Mesenteric fat pad (tissue), 1 donor: ENCODE measurements around the gene CEP20. TPM values are rescaled to one million over a fixed set of nuclear protein-coding genes. Genes with fewer than 3 reads are reported as not detected.
"Not testable (repeated sequence)": the region's sequence is repeated elsewhere in the genome, so short reads cannot be mapped to it uniquely, and the experiment has no call there.

Experiments
- DNase-seq: peaks from one replicate; pipeline ENCODE4 v3.0.0-alpha.2; 2020; ENCODE audit warnings: low spot score
- long read RNA-seq: library from polyadenylated mRNA; unstranded; transcript quantifications from one replicate; pipeline ENCODE4 v2.0.0, GENCODE V29; 2020
- total RNA-seq: library from RNA; stranded (reverse); fragmentation: NEBNext Ultra II Directional; extraction: Animal tissue kit (Norgen Biotek cat#: 25700); gene quantifications from one replicate; pipeline ENCODE4 v1.2.1, GENCODE V29; 2021
- donor health status: DM: yes; HTN: yes; CAD: no.

Gene CEP20, protein sequence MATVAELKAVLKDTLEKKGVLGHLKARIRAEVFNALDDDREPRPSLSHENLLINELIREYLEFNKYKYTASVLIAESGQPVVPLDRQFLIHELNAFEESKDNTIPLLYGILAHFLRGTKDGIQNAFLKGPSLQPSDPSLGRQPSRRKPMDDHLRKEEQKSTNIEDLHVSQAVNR
- 31.4 TPM for total RNA-seq
- long read RNA-seq, transcript FOPNL-207 (4 exons, 530 nt): minor isoform, 7 of 124 reads
- long read RNA-seq, transcript FOPNL-201 (5 exons, 2,275 nt): major isoform, 94 of 124 reads
- long read RNA-seq, transcript FOPNL-208 (4 exons, 565 nt): minor isoform, 5 of 124 reads
- long read RNA-seq, partial matches to known transcripts: 5 of 124 reads
- long read RNA-seq, other reads (novel, unspliced or antisense): 10 of 124 reads

DNA sequence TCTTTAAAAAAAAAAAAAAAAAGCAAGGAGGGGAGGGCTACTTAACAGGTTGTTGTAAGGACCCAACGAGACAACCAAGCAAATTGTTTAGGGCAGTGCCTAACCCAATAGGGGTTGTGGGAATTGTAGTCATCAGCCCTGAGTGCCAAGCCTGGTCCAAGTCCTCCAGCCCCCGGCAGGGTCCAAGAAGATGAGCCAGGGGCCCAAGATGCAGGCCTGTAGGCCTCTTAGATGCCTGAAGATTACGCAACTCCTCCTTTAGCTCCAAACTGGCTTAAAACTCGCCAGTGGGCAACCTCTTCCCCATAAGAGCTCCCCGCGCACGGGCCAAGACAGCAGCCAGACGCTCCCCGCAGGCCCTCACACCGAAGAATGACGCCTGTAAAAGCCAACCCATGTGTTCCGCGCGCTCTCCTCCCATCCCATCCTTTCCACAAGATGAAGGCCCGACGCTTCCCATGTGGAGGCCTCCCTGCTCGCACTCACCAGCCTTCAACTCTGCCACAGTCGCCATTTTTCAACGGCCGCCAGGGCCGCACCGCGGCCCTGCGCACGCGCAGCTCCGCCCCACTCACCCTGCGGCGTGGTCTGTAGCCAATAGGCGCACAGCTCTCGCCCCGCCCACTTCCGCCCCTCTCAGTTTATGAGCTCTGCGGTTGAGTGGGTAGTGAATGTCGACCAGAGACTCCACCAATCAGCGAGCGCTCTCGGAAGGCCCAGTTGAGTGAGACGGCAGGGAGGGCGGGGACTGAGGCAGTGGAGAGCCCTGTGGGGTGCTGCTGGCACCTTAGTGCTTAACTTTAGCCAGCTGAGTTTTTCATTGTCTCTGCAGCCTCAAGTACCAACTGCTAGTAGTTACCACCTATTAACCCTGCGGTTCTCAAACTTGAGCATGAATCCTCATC is at the start of gene CEP20:
Gene CEP20 (minus strand): TSS at position 532 of the 905 bp plus-strand sequence. CDS start 18 bp downstream, at position 514.
- DNase-seq: peak; percentile 99

DNA sequence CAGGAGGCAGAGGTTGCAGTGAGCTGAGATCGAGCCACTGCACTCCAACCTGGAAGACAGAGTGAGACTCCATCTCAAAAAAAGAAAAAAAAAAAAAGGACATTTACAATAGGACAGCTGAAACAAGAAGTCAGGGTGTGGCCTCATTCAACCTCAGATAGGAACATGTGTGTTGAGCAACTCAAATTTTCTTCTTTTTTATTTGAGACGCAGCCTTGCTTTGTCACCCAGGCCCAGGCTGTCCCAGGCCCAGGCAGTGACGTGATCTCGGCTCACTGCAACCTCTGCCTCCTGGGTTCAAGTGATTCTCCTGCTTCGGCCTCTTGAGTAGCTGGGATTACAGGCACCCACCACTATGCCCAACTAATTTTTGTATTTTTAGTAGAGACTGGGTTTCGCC is 48.4 kb upstream of the CEP20 start:
- peak; percentile 53 for DNase-seq

GRCh38 chr16:15934991-15935390 is 46.6 kb upstream of the CEP20 start:
- DNase-seq: no peak

- DNase-seq: no peak
These were observed 45.4 kb upstream of the CEP20 start for GRCh38 chr16:15933781-15934180.

DNA sequence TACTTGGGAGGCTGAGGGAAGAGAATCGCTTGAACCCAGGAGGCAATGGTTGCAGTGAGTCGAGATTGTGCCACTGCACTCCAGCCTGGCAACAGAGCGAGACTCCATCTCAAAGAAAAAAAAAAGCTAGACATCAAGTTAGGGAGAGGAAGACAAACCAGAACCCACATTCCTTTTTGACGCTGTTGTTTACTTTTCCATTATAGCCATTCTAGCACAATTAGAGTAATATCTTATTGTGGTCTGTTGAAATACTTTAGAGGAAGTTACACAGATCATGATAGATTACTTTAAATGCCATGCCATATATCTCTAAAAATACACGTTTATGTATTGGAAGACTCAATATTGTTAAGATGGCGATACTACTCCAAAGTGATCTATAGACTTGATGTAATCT is 44.5 kb upstream of the CEP20 start:
- DNase-seq: no peak

DNA sequence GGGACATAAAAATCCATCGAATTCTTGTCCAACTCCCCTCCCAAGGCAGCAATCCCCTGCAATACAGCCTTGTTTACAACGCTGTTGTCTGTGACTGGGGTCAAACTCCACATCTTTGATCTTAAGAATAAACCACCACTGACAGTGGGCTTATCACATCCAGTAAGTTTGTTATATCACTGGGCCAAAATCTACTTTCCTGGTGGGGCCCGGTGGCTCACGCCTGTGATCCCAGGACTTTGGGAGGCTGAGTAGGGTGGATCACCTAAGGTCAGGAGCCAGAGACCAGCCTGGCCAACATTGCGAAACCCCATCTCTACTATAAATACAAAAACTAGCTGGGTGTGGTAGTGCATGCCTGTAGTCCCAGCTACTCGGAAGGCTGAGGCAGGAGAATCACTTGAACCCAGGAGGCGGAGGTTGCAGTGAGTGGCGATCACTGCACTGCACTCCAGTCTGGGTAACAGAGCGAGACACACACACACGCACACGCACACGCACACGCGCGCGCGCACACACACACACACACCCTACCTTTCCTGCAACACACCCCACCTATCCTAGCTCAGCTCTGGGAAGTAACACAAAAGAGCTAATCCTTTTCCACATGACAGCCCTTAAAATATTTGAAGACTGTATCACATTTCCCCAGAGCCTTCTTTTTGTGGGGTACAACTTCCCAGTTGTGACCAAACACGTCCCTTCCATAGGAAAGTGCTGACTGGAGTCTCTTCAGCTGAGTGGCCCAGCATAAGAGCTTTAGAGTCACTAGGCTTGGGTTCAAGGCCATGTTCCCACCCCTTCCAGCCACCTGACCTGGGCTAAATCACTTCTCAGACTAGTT is 40.1 kb upstream of the CEP20 start:
- DNase-seq: no peak

GRCh38 chr16:15925631-15926030 is 37.2 kb upstream of the CEP20 start:
- DNase-seq: no peak

DNA sequence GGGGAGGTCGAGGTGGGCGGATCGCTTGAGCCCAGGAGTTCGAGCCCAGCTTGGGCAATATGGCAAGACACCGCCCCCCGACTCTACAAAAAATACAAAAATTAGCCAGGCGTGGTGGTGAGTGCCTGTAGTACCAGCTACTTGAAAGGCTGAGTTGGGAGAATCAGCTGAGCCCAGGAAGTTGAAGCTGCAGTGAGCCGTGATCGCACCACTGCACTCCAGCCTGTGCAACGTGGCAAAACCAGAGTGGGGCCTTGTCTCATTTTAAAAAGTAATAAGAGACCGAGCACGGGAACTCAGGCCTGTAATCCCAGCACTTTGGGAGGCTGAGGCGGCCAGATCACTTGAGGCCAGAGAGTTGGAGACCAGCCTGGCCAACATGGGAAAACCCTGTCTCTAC is 36.6 kb upstream of the CEP20 start:
- no peak for DNase-seq

DNA sequence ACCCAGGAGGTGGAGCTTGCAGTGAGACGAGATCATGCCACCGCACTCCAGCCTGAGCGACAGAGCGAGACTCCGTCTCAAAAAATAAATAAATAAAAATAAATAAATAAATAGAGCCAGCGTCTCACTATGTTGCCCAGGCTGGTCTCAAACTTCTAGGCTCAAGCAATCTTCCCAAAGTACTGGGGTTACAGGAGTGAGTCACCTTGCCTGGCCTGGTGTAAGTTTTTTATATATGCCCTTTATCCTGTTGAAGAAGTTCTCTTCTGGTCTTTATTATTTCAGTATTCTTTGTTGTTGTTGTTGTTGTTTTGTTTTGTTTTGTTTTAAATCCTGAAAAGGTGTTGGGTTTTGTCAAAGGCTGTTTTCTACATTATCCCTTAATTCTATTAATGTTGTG is 30.9 kb upstream of the CEP20 start:
- DNase-seq: no peak

DNA sequence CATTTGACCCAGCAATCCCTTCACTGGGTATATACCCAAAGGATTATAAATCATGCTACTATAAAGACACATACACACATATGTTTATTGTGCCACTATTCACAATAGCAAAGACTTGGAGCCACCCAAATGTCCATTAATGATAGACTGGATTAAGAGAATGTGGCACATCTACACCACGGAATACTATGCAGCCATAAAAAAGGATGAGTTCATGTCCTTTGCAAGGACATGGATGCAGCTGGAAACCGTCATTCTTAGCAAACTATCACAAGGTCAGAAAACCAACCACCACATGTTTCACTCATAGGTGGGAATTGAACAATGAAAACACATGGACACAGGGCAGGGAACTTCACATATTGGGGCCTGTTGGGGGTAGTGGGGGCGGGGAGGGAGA is 29.9 kb upstream of the CEP20 start:
- not testable (repeated sequence) for DNase-seq

DNA sequence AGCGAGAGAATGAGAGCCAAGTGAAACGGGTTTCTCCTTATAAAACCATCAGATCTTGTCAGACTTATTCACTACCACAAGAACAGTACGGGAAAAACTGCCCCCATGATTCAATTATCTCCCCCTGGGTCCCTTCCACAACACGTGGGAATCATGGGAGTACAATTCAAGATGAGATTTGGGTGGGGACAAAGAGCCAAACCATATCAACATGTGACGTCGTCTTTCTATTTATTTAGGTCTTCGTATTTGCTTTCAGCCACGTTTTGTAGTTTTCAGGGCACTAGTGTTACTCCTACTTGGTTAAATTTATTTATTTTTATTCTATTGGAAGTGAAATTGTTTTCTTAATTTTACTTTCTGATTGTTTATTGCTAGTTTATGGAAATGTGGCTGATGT is 27.9 kb upstream of the CEP20 start:
- DNase-seq: no peak

DNA sequence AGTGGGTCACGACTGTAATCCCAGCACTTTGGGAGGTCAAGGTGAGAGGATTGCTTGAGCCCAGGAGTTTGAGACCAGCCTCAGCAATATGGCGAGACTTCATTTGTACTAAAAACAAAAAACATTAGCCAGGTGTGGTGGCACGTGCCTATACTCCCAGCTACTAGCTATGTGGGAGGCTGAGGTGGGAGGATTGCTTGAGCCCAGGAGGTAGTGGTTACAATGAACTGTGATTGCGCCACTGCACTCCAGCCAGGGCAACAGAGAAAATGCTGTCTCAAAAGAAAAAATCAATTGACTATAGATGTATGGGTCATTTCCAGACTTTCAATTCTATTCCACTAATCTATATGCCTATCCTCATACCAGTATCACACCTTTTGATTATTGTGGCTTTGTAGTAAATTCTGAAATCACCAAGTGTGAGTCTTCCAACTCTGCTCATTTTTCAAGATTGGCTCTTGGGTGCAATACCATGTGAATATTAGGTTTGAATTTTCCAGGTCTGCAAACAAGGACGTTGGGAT is 27.2 kb upstream of the CEP20 start:
- peak; percentile 35 for DNase-seq

DNA sequence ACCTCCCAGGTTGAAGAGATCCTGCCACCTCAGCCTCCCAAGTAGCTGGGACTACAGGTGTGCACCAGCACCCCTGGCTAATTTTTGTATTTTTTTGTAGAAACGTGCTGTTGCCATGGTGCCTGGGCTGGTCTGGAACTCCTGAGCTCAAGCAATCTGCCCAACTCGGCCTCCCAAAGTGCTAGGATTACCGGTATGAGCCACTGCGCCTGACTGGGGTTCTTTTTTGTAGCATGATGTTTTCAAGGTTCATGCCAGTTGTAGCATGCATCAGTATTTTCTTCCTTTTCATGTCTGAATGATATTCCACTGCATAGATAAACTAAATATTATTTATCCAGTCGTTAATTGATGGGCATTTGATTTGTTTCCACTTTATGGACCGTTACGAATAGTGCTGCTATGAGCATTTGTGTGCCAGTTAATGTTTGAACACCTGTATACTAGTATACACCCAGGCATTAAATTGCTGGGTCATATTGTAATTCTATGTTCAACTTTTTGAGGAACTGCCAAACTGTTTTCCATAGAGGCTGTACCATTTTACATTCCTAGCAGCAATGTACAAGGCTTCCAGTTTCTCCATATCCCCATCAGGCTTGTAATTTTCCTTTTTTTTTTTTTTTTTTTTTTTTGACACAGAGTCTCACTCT is 24.8 kb upstream of the CEP20 start:
- DNase-seq: peak; percentile 43

DNA sequence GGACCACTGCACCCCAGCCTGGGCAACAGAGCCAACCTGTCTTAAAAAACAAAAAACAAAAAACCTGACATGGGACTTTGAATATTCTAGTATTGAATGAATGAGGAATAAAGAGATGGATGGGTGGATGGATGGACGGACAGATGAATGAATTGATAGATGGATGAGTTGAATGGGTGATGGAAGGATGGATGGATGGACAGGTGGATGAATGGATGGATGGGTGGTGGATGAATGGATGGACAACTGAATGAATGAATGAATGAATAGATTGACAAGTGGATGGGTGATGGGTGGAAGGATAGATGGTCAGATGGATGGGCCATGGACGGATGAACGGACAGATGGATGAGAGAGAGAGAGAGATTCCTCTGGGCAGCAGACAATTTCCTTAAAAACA is 22.8 kb upstream of the CEP20 start:
- no peak for DNase-seq

GRCh38 chr16:15907863-15908478 is 19.6 kb upstream of the CEP20 start:
- DNase-seq: peak; percentile 55

- DNase-seq: peak; percentile 45
These were observed 18.0 kb upstream of the CEP20 start for GRCh38 chr16:15906439-15906838.

GRCh38 chr16:15903960-15904359 is 15.6 kb upstream of the CEP20 start:
- DNase-seq: no peak

GRCh38 chr16:15900901-15901500 is 12.6 kb upstream of the CEP20 start:
- no peak for DNase-seq

DNA sequence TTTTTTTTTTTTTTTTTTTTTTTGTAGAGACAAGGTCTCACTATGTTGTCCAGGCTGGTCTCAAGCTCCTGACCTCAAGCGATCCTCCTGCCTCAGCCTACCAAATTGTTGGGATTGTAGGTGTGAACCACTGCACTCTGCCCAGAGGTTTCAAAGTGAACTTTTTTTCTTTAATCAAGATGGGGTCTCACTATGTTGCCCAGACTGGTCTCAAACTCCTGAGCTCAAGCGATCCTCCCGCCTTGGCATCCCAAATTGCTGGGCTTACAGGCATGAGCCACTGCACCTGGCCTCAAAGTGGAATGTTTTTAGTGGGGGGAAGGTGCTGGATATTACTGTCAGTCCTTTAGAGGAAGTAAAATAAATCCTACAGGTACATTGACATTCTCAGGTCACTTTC is 12.0 kb upstream of the CEP20 start:
- no peak for DNase-seq
